Body of pancreas (tissue), 4 donors: ENCODE results near the gene MMP20.

ENCODE experiments used
- POLR2A ChIP-seq, 3 donors: fragments of 450-650 bp; IDR thresholded peaks; one replicate each; pipeline ENCODE4 v1.6.1; 2016; ENCODE audit warnings: antibody characterized with exemption in 3 of 3, mild to moderate bottlenecking in 2 of 3
- TF ChIP-seq, protein P1 (sequence below), 7 experiments: fragments of 450-650 bp in 4 of 7; fragments of 200-600 bp in 3 of 7; sonication (generic) in 3 of 7; IDR thresholded peaks; one replicate each; pipeline ENCODE4 v1.5.1; 2016 to 2019; ENCODE audit warnings: antibody characterized with exemption in 7 of 7

GRCh38 chr11:102656528-102656927 lies 31.4 kb upstream of the MMP20 start:
- TF ChIP-seq, protein P1, sequence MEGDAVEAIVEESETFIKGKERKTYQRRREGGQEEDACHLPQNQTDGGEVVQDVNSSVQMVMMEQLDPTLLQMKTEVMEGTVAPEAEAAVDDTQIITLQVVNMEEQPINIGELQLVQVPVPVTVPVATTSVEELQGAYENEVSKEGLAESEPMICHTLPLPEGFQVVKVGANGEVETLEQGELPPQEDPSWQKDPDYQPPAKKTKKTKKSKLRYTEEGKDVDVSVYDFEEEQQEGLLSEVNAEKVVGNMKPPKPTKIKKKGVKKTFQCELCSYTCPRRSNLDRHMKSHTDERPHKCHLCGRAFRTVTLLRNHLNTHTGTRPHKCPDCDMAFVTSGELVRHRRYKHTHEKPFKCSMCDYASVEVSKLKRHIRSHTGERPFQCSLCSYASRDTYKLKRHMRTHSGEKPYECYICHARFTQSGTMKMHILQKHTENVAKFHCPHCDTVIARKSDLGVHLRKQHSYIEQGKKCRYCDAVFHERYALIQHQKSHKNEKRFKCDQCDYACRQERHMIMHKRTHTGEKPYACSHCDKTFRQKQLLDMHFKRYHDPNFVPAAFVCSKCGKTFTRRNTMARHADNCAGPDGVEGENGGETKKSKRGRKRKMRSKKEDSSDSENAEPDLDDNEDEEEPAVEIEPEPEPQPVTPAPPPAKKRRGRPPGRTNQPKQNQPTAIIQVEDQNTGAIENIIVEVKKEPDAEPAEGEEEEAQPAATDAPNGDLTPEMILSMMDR (IDR thresholded peaks at IDR 0.05): no peak
- no peak for TF ChIP-seq POLR2A (IDR thresholded peaks at IDR 0.05)
